Hepatocyte (in vitro differentiated cells): ENCODE results near the gene LSM4.

Source experiments
- EZH2phosphoT487 ChIP-seq: fragments of 200-600 bp; sonication (generic); IDR thresholded peaks from one replicate; pipeline ENCODE4 v1.6.1; 2018; ENCODE audit warnings: antibody characterized with exemption, mild to moderate bottlenecking, low read depth, moderate library complexity; ENCODE audit not compliant: unreplicated experiment, severe bottlenecking
- TF ChIP-seq, protein P1 (sequence below): fragments of 200-600 bp; sonication (generic); IDR thresholded peaks from 2 replicates; pipeline ENCODE4 v1.5.1; 2016; ENCODE audit warnings: antibody characterized with exemption, mild to moderate bottlenecking; ENCODE audit not compliant: poor library complexity

DNA sequence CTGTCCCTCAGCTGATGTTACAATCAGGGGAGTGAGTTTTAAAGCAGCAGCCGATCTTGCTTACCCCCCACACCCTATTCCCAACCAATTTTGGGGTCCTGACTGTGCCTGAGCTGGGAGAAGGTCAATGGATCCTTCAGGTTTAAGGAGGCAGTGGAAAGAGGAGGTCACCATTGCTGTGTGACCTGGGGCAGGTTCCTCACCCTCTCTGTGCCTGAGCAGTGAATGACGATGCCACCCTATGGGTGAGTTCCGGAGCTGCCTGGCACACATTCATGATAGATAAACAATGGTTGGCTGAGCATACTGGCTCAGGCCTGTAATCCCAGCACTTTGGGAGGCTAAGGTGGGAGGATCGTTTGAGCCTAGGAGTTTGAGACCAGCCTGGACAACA, 21.2 kb downstream of the LSM4 start:
- TF ChIP-seq, protein P1, sequence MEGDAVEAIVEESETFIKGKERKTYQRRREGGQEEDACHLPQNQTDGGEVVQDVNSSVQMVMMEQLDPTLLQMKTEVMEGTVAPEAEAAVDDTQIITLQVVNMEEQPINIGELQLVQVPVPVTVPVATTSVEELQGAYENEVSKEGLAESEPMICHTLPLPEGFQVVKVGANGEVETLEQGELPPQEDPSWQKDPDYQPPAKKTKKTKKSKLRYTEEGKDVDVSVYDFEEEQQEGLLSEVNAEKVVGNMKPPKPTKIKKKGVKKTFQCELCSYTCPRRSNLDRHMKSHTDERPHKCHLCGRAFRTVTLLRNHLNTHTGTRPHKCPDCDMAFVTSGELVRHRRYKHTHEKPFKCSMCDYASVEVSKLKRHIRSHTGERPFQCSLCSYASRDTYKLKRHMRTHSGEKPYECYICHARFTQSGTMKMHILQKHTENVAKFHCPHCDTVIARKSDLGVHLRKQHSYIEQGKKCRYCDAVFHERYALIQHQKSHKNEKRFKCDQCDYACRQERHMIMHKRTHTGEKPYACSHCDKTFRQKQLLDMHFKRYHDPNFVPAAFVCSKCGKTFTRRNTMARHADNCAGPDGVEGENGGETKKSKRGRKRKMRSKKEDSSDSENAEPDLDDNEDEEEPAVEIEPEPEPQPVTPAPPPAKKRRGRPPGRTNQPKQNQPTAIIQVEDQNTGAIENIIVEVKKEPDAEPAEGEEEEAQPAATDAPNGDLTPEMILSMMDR: no peak
- no peak for TF ChIP-seq EZH2phosphoT487
